CD4-positive, alpha-beta memory T cell (primary cell): ENCODE data around the gene ZDHHC16. TPM values are rescaled to one million over a fixed set of nuclear protein-coding genes. Genes with fewer than 3 reads are reported as not detected.
A peak's percentile ranks its signal among the peaks of the same experiment; 100 is the strongest.
"Not testable (repeated sequence)": the region's sequence is repeated elsewhere in the genome, so short reads cannot be mapped to it uniquely, and the experiment has no call there.

ENCODE experiments used
- CTCF ChIA-PET: fragments of 350-600 bp; sonication (Branson Sonifier 250); formaldehyde crosslinking; loops from one replicate; lab custom pipeline; 2021; ENCODE audit warnings: inconsistent platforms; ENCODE audit not compliant: partially characterized antibody; lab: Charles Lee
- POLR2A ChIA-PET: fragments of 350-600 bp; sonication (Branson Sonifier 250); formaldehyde crosslinking; loops from one replicate; lab custom pipeline; 2021; ENCODE audit not compliant: partially characterized antibody; lab: Charles Lee
- DNase-seq, 5 donors: peaks; one replicate each; pipeline versions ENCODE4 v3.0.0 to v3.0.0-alpha.2; 2020 to 2022; ENCODE audit warnings: mixed read lengths in 1 of 5
- H3K27ac ChIP-seq: one replicate; pipeline ENCODE4 v1.7.0; 2013; ENCODE audit warnings: low read depth, low read length
- H3K27me3 ChIP-seq: 2 replicates; pipeline ENCODE4 v1.7.0; 2013; ENCODE audit warnings: mild to moderate bottlenecking, low read length, moderate library complexity; ENCODE audit not compliant: insufficient read depth
- H3K36me3 ChIP-seq: 2 replicates; pipeline ENCODE4 v1.7.0; 2013; ENCODE audit warnings: mild to moderate bottlenecking, low read length, moderate library complexity; ENCODE audit not compliant: insufficient read depth
- H3K4me1 ChIP-seq: 2 replicates; pipeline ENCODE4 v1.7.0; 2013; ENCODE audit warnings: mild to moderate bottlenecking, low read length, moderate library complexity; ENCODE audit not compliant: insufficient read depth
- H3K4me3 ChIP-seq, 2 donors: one replicate each; pipeline ENCODE4 v1.7.0; 2013; ENCODE audit warnings: low read length in 2 of 2, mild to moderate bottlenecking in 1 of 2
- H3K9me3 ChIP-seq, 2 donors: one replicate each; pipeline ENCODE4 v1.7.0; 2013; ENCODE audit warnings: low read length in 2 of 2, control low read depth in 1 of 2; ENCODE audit not compliant: control insufficient read depth in 1 of 2
- H3K27ac Mint-ChIP-seq, 7 donors: one replicate each; pipeline ENCODE4 v1.8.0; 2020 to 2021; ENCODE audit warnings: mixed read lengths in 7 of 7, mild to moderate bottlenecking in 6 of 7, inconsistent platforms in 3 of 7, moderate library complexity in 3 of 7
- H3K27me3 Mint-ChIP-seq, 2 donors: one replicate each; pipeline ENCODE4 v1.8.0; 2020 to 2021; ENCODE audit warnings: mixed read lengths in 2 of 2
- H3K36me3 Mint-ChIP-seq, 2 donors: one replicate each; pipeline ENCODE4 v1.8.0; 2020 to 2021; ENCODE audit warnings: mixed read lengths in 2 of 2, inconsistent platforms in 1 of 2, mild to moderate bottlenecking in 1 of 2
- H3K4me1 Mint-ChIP-seq, 4 donors: one replicate each; pipeline ENCODE4 v1.8.0; 2020 to 2021; ENCODE audit warnings: mixed read lengths in 4 of 4, mild to moderate bottlenecking in 1 of 4
- H3K4me3 Mint-ChIP-seq, 8 donors: one replicate each; pipeline ENCODE4 v1.8.0; 2020 to 2021; ENCODE audit warnings: mixed read lengths in 8 of 8, mild to moderate bottlenecking in 7 of 8, moderate library complexity in 6 of 8, inconsistent platforms in 3 of 8
- H3K9me3 Mint-ChIP-seq, 8 donors: one replicate each; pipeline ENCODE4 v1.8.0; 2020 to 2021; ENCODE audit warnings: mixed read lengths in 8 of 8, mild to moderate bottlenecking in 5 of 8, inconsistent platforms in 3 of 8, moderate library complexity in 1 of 8
- intact Hi-C: fragments of 100-400 bp; cut with micrococcal nuclease; formaldehyde crosslinking; loops from one replicate; pipeline ENCODE4 v1.15.1; 2023
- polyA plus RNA-seq, 2 donors: library from polyadenylated mRNA; unstranded; fragments of 300-500 nt; fragmentation: Illumina TruSeq; gene quantifications; one replicate each; pipeline ENCODE4 v1.2.3, GENCODE V29; 2021
- total RNA-seq, 2 experiments: library from RNA; stranded (reverse); gene quantifications; one replicate each; pipeline ENCODE4 v1.2.3, GENCODE V29; 2021

The ZDHHC16 gene
- total and polyA plus RNA-seq, 4 experiments from 2014 or later, result 29.6 to 52.1 (median 31.8) TPM

- Histone ChIP-seq H3K36me3 (no peaks in the 10 kb centered on the region), H3K4me1 (peaks cover 11% of the 10 kb centered on the region), H3K9me3 (no peaks in the 10 kb centered on the region), H3K4me3 (no peak overlapping the region), H3K27ac (no peak overlapping the region), H3K27me3 (no peaks in the 10 kb centered on the region)
- Mint-ChIP-seq H3K4me3 (no peak overlapping the region), H3K27ac (no peak overlapping the region), H3K9me3 (no peaks in the 10 kb centered on the region), H3K4me1 (peaks cover 8 to 17% (median 13%) of the 10 kb centered on the region in 4 donors), H3K27me3 (no peaks in the 10 kb centered on the region), H3K36me3 (peaks cover 0 to 2% of the 10 kb centered on the region in 2 donors)
- no peak for DNase-seq
- POLR2A ChIA-PET, result interaction anchor here (0.9 kb wide), 1 partner anchor 9 kb away, joined by 3 read pairs; no protein-coding TSS in a partner anchor
- intact Hi-C loops, result loop anchor here (2.0 to 5.0 kb wide), 2 partner anchors 56 to 127 kb away; no protein-coding TSS in a partner anchor
- CTCF ChIA-PET, result interaction anchor here (0.8 to 11.1 kb wide), 7 partner anchors 9 to 148 kb away, joined by 3 to 98 read pairs (median 5); no protein-coding TSS in a partner anchor
Measured at GRCh38 chr10:97406064-97406463, 39.9 kb upstream of the ZDHHC16 start.

GRCh38 chr10:97406483-97406882 is 39.5 kb upstream of the ZDHHC16 start:
- H3K4me1 ChIP-seq, H3K27ac ChIP-seq, H3K27me3 ChIP-seq, H3K9me3 Mint-ChIP-seq, DNase-seq, H3K36me3 ChIP-seq, H3K4me3 Mint-ChIP-seq, H3K9me3 ChIP-seq, H3K27me3 Mint-ChIP-seq, H3K4me3 ChIP-seq, H3K36me3 Mint-ChIP-seq: not testable (repeated sequence)
- intact Hi-C loops, result loop anchor here (2.0 to 5.0 kb wide), 2 partner anchors 56 to 128 kb away; no protein-coding TSS in a partner anchor
- peak overlapping the region in 2 of 7 donors; percentile 29 to 48 for H3K27ac Mint-ChIP-seq
- ChIA-PET POLR2A (interaction anchor here (0.9 to 1.6 kb wide), 2 partner anchors 8 to 87 kb away, joined by 3 to 4 read pairs; partner anchors contain the start of gene FRAT1), CTCF (interaction anchor here (0.7 to 11.1 kb wide), 9 partner anchors 9 to 148 kb away, joined by 3 to 98 read pairs (median 5); no protein-coding TSS in a partner anchor)
- H3K4me1 Mint-ChIP-seq, result peaks cover 4 to 13% (median 9%) of the 10 kb centered on the region in 4 donors

- POLR2A ChIA-PET, result interaction anchor here (1.0 to 1.6 kb wide), 2 partner anchors 38 to 88 kb away, joined by 3 to 4 read pairs; partner anchors contain the start of gene FRAT1
- Histone ChIP-seq H3K9me3 (no peaks in the 10 kb centered on the region), H3K4me3 (peak overlapping the region; percentile 35 to 48), H3K27me3 (no peaks in the 10 kb centered on the region), H3K36me3 (no peaks in the 10 kb centered on the region), H3K27ac (no peak overlapping the region), H3K4me1 (peaks cover 6% of the 10 kb centered on the region)
- H3K27me3 Mint-ChIP-seq, result no peaks in the 10 kb centered on the region
- peaks cover 3 to 12% (median 9%) of the 10 kb centered on the region in 4 donors for H3K4me1 Mint-ChIP-seq
- peak; percentile 74 to 78 (median 77) for DNase-seq
- H3K36me3 Mint-ChIP-seq, result no peaks in the 10 kb centered on the region
- H3K4me3 Mint-ChIP-seq, result peak overlapping the region in 7 of 8 donors; percentile 36 to 77 (median 74)
- intact Hi-C loops, result loop anchor here (1.0 to 5.0 kb wide), 7 partner anchors 12 to 146 kb away; partner anchors contain the start of genes EXOSC1, MMS19, PGAM1 and UBTD1
- CTCF ChIA-PET, result interaction anchor here (0.7 to 11.1 kb wide), 19 partner anchors 8 to 172 kb away, joined by 3 to 98 read pairs (median 4); no protein-coding TSS in a partner anchor
- H3K9me3 Mint-ChIP-seq, result no peaks in the 10 kb centered on the region
- H3K27ac Mint-ChIP-seq, result peak overlapping the region; percentile 54 to 88 (median 78)
Measured at GRCh38 chr10:97407211-97407951, 38.6 kb upstream of the ZDHHC16 start.

- H3K4me3 Mint-ChIP-seq, result peak overlapping the region in 1 of 8 donors; percentile 22
- H3K4me1 Mint-ChIP-seq, result peaks cover 5 to 15% (median 10%) of the 10 kb centered on the region in 4 donors
- ChIA-PET CTCF (interaction anchor here (0.9 to 11.1 kb wide), 13 partner anchors 13 to 173 kb away, joined by 3 to 98 read pairs (median 5); no protein-coding TSS in a partner anchor), POLR2A (interaction anchor here (1.0 to 1.6 kb wide), 2 partner anchors 37 to 88 kb away, joined by 3 to 4 read pairs; partner anchors contain the start of gene FRAT1)
- H3K27me3 ChIP-seq, result no peaks in the 10 kb centered on the region
- intact Hi-C loops, result loop anchor here (1.0 to 5.0 kb wide), 7 partner anchors 11 to 145 kb away; partner anchors contain the start of genes EXOSC1, MMS19, PGAM1 and UBTD1
- H3K27ac Mint-ChIP-seq, result peak overlapping the region in 1 of 7 donors; percentile 60
- no peak overlapping the region for H3K4me3 ChIP-seq
- H3K36me3 Mint-ChIP-seq, result no peaks in the 10 kb centered on the region
- no peak for DNase-seq
- H3K27me3 Mint-ChIP-seq, result no peaks in the 10 kb centered on the region
- peaks cover 10% of the 10 kb centered on the region for H3K4me1 ChIP-seq
- no peaks in the 10 kb centered on the region for H3K9me3 Mint-ChIP-seq
- no peaks in the 10 kb centered on the region for H3K36me3 ChIP-seq
- H3K9me3 ChIP-seq, result no peaks in the 10 kb centered on the region
- no peak overlapping the region for H3K27ac ChIP-seq
Measured at GRCh38 chr10:97407952-97408248, 38.1 kb upstream of the ZDHHC16 start.

- intact Hi-C loops, result loop anchor here (5.0 kb wide), 1 partner anchor 54 kb away; no protein-coding TSS in a partner anchor
Measured at GRCh38 chr10:97408496-97408992, 37.4 kb upstream of the ZDHHC16 start.

GRCh38 chr10:97411406-97411805 is 34.6 kb upstream of the ZDHHC16 start:
- Histone ChIP-seq H3K9me3 (no peaks in the 10 kb centered on the region), H3K36me3 (no peaks in the 10 kb centered on the region), H3K27me3 (no peaks in the 10 kb centered on the region), H3K27ac (no peak overlapping the region), H3K4me3 (no peak overlapping the region), H3K4me1 (peaks cover 35% of the 10 kb centered on the region)
- intact Hi-C loops, result no loop called here
- DNase-seq, result no peak
- Mint-ChIP-seq H3K27me3 (no peaks in the 10 kb centered on the region), H3K36me3 (peaks cover 0 to 1% of the 10 kb centered on the region in 2 donors), H3K27ac (no peak overlapping the region), H3K4me3 (no peak overlapping the region), H3K9me3 (no peaks in the 10 kb centered on the region), H3K4me1 (peaks cover 18 to 41% (median 27%) of the 10 kb centered on the region in 4 donors)
- POLR2A ChIA-PET, result interaction anchor here (0.8 to 2.2 kb wide), 2 partner anchors 16 to 23 kb away, joined by 3 to 7 read pairs; no protein-coding TSS in a partner anchor
- CTCF ChIA-PET, result interaction anchor here (4.5 to 11.1 kb wide), 3 partner anchors 8 to 143 kb away, joined by 40 to 98 read pairs (median 75); partner anchors contain the start of gene RRP12

More at GRCh38 chr10:97408496-97408992, 37.4 kb upstream of the ZDHHC16 start:
- ChIA-PET POLR2A (interaction anchor here (1.0 to 1.1 kb wide), 2 partner anchors 15 to 37 kb away, joined by 3 to 4 read pairs; no protein-coding TSS in a partner anchor), CTCF (interaction anchor here (0.9 to 11.1 kb wide), 15 partner anchors 8 to 174 kb away, joined by 3 to 98 read pairs (median 3); no protein-coding TSS in a partner anchor)
- no peaks in the 10 kb centered on the region for H3K36me3 ChIP-seq
- no peaks in the 10 kb centered on the region for H3K27me3 ChIP-seq
- H3K27me3 Mint-ChIP-seq, result no peaks in the 10 kb centered on the region
- no peaks in the 10 kb centered on the region for H3K9me3 Mint-ChIP-seq
- H3K4me1 Mint-ChIP-seq, result peaks cover 9 to 20% (median 15%) of the 10 kb centered on the region in 4 donors
- no peaks in the 10 kb centered on the region for H3K36me3 Mint-ChIP-seq
- no peaks in the 10 kb centered on the region for H3K9me3 ChIP-seq
- H3K27ac Mint-ChIP-seq, result no peak overlapping the region
- no peak overlapping the region for H3K27ac ChIP-seq
- no peak overlapping the region for H3K4me3 ChIP-seq
- H3K4me3 Mint-ChIP-seq, result no peak overlapping the region
- no peak for DNase-seq
- H3K4me1 ChIP-seq, result peaks cover 15% of the 10 kb centered on the region
